Upper lobe of left lung (tissue), 6 donors: ENCODE data around the gene ARHGAP12. TPM values are rescaled to one million over a fixed set of nuclear protein-coding genes. Genes with fewer than 3 reads are reported as not detected.
A peak's percentile ranks its signal among the peaks of the same experiment; 100 is the strongest.

Source experiments
- ATAC-seq, 2 donors: fragments of 200-7000 bp; cut with Tn5 transposase; one replicate each; pipeline ENCODE4 v1.9.1; 2022; ENCODE audit warnings: mild to moderate bottlenecking in 2 of 2, moderate library complexity in 2 of 2; ENCODE audit not compliant: low FRiP score in 2 of 2
- DNase-seq, 2 donors: peaks; one replicate each; pipeline ENCODE4 v3.0.0-alpha.2; 2019 to 2020
- H3K27ac ChIP-seq, 4 donors: fragments of 200-600 bp; sonication (generic); one replicate each; pipeline ENCODE4 v1.5.1; 2016 to 2019
- H3K27me3 ChIP-seq, 4 donors: fragments of 200-600 bp; sonication (generic); one replicate each; pipeline ENCODE4 v1.5.1; 2017 to 2019
- H3K36me3 ChIP-seq, 4 donors: fragments of 200-600 bp; sonication (generic); one replicate each; pipeline ENCODE4 v1.5.1; 2016 to 2019
- H3K4me1 ChIP-seq, 4 donors: fragments of 200-600 bp; sonication (generic); one replicate each; pipeline ENCODE4 v1.5.1; 2018 to 2019
- H3K4me3 ChIP-seq, 4 donors: fragments of 200-600 bp; sonication (generic); one replicate each; pipeline ENCODE4 v1.5.1; 2017 to 2019; ENCODE audit warnings: mild to moderate bottlenecking in 2 of 4, moderate library complexity in 1 of 4
- H3K9me3 ChIP-seq, 4 donors: fragments of 200-600 bp; sonication (generic); one replicate each; pipeline ENCODE4 v1.5.1; 2018 to 2019
- CTCF ChIP-seq, 6 experiments: fragments of 450-650 bp in 4 of 6; fragments of 200-600 bp in 2 of 6; sonication (generic) in 2 of 6; IDR thresholded peaks; one replicate each; pipeline ENCODE4 v1.5.1; 2016 to 2019; ENCODE audit warnings: antibody characterized with exemption in 6 of 6
- EP300 ChIP-seq, 4 donors: sonication (generic); formaldehyde crosslinking; IDR thresholded peaks; one replicate each; pipeline ENCODE4 v1.5.1; 2017; ENCODE audit warnings: antibody characterized with exemption in 4 of 4, control low read depth in 2 of 4
- POLR2A ChIP-seq, 4 donors: fragments of 450-650 bp; IDR thresholded peaks; one replicate each; pipeline ENCODE4 v1.5.1; 2016 to 2017; ENCODE audit warnings: antibody characterized with exemption in 4 of 4, mild to moderate bottlenecking in 2 of 4
- POLR2AphosphoS5 ChIP-seq, 2 donors: sonication (generic); formaldehyde crosslinking; IDR thresholded peaks; one replicate each; pipeline ENCODE4 v1.5.1; 2017; ENCODE audit warnings: antibody characterized with exemption in 2 of 2
- WGBS, 2 donors: methylation state at CpG; one replicate each; pipeline ENCODE4 v1.1.5; 2017 to 2018; 5-methylcytosine and 5-hydroxymethylcytosine counted together
- total RNA-seq, 6 donors: library from RNA; depleted of rRNA in 4 of 6; stranded (reverse); fragments of >200 nt in 4 of 6; gene quantifications; one replicate each; pipeline versions ENCODE4 v1.1.0 to v1.2.1, GENCODE V29; 2016 to 2021
- donor health status: DM: no; HTN: no; CAD: no; lungs with moderate emphysema.
- donor health status: DM: no; HTN: yes; CAD: no; lungs with severe emphysema.

Gene ARHGAP12
- total RNA-seq, 6 donors from 2014 or later, result 16.8 to 63.2 (median 29.7) TPM

DNA sequence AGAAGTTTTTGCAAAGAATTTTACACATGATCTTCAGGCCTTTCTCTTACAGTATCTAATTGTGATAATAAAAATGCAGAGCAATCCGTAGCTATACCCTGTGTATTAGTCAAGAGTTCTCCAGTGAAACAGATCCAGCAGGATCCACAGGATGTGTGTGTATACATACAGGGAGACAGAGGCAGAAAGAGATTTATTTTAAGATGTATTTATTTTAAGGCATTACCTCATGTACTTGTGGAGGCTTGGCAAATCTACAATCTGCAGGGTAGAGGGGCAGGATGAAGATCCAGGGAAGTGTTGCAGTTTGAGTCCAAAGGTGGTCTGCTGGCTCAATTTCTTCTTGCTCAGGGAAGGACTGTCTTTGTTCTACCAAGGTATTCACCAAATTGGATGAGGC, 41.7 kb downstream of the ARHGAP12 start:
- no peak for DNase-seq
- WGBS, 2 donors, result 44% methylated on average over 1 of the region's 1 CpG
- H3K4me3 ChIP-seq, result no peak overlapping the region
- no peaks in the 10 kb centered on the region for H3K36me3 ChIP-seq
- no peak for TF ChIP-seq CTCF (IDR thresholded peaks at IDR 0.05)
- no peak for TF ChIP-seq POLR2A (IDR thresholded peaks at IDR 0.05)
- no peak for TF ChIP-seq EP300 (IDR thresholded peaks at IDR 0.05)
- no peak for TF ChIP-seq POLR2AphosphoS5 (IDR thresholded peaks at IDR 0.05)
- ATAC-seq, result no peak
- H3K27me3 ChIP-seq, result no peaks in the 10 kb centered on the region
- H3K9me3 ChIP-seq, result no peaks in the 10 kb centered on the region
- peak overlapping the region in 2 of 4 donors; percentile 44 to 52 for H3K27ac ChIP-seq
- H3K4me1 ChIP-seq, result peaks cover 3 to 20% (median 7%) of the 10 kb centered on the region in 4 donors

GRCh38 chr10:31885971-31886370, 42.7 kb downstream of the ARHGAP12 start:
- Histone ChIP-seq H3K27ac (no peak overlapping the region), H3K4me3 (no peak overlapping the region), H3K27me3 (no peaks in the 10 kb centered on the region), H3K4me1 (peaks cover 3 to 20% (median 7%) of the 10 kb centered on the region in 4 donors), H3K36me3 (no peaks in the 10 kb centered on the region), H3K9me3 (no peaks in the 10 kb centered on the region)
- DNase-seq (no peak), ATAC-seq (no peak)
- no peak for TF ChIP-seq EP300 (IDR thresholded peaks at IDR 0.05)
- no peak for TF ChIP-seq CTCF (IDR thresholded peaks at IDR 0.05)
- no peak for TF ChIP-seq POLR2A (IDR thresholded peaks at IDR 0.05)
- no peak for TF ChIP-seq POLR2AphosphoS5 (IDR thresholded peaks at IDR 0.05)

DNA sequence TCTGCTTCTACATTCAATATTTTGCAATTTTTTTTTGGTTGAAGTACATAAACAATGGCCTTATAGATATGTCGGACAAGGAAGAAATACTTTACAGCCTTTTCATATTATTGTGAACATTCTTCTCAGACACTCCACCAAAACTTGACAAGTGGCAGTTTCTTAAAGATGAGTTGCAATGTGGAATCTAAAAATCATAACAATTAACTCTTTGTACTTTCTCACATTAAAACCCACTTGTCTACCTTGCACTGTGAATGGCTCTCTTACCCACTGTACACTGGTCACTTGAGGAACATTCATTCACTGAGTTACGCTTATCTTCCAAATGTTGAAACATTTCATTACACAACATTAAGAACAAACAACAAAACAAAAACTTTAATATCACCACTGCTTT, 44.2 kb downstream of the ARHGAP12 start:
- Histone ChIP-seq H3K27ac (no peak overlapping the region), H3K9me3 (no peaks in the 10 kb centered on the region), H3K36me3 (no peaks in the 10 kb centered on the region), H3K4me1 (peaks cover 3 to 20% (median 7%) of the 10 kb centered on the region in 4 donors), H3K4me3 (no peak overlapping the region), H3K27me3 (no peaks in the 10 kb centered on the region)
- ATAC-seq (no peak), DNase-seq (no peak)
- WGBS, 2 donors, result 90% methylated on average over 2 of the region's 2 CpGs
- TF ChIP-seq EP300 (IDR thresholded peaks at IDR 0.05), result no peak
- TF ChIP-seq POLR2A (IDR thresholded peaks at IDR 0.05), result no peak
- TF ChIP-seq POLR2AphosphoS5 (IDR thresholded peaks at IDR 0.05), result no peak
- TF ChIP-seq CTCF (IDR thresholded peaks at IDR 0.05), result no peak

DNA sequence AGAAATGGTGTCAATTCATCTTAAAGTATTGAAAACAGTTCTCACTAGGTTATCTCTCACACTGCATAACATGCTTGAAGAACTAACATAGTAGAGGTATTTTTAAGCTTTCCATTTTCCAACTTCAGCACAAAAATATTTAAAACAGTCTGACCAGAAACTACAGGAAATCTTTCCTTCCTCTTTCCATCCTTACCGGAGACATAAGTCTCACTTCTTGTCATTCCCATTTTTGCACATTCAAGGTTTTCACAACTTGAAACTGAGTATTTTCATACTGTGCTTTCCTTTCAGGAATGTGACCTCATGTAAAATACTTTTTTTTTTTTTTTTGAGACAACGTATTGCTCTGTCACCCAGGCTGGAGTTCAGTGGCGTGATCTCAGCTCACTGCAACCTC, 45.2 kb downstream of the ARHGAP12 start:
- H3K4me1 ChIP-seq, result peaks cover 3 to 19% (median 7%) of the 10 kb centered on the region in 4 donors
- H3K4me3 ChIP-seq, result no peak overlapping the region
- H3K36me3 ChIP-seq, result no peaks in the 10 kb centered on the region
- no peaks in the 10 kb centered on the region for H3K27me3 ChIP-seq
- no peak overlapping the region for H3K27ac ChIP-seq
- DNase-seq (no peak), ATAC-seq (no peak)
- TF ChIP-seq CTCF (IDR thresholded peaks at IDR 0.05) (no peak), EP300 (IDR thresholded peaks at IDR 0.05) (no peak), POLR2A (IDR thresholded peaks at IDR 0.05) (no peak), POLR2AphosphoS5 (IDR thresholded peaks at IDR 0.05) (no peak)
- 55 to 58% methylated on average over 3 of the region's 3 CpGs for WGBS, 2 donors
- H3K9me3 ChIP-seq, result no peaks in the 10 kb centered on the region

DNA sequence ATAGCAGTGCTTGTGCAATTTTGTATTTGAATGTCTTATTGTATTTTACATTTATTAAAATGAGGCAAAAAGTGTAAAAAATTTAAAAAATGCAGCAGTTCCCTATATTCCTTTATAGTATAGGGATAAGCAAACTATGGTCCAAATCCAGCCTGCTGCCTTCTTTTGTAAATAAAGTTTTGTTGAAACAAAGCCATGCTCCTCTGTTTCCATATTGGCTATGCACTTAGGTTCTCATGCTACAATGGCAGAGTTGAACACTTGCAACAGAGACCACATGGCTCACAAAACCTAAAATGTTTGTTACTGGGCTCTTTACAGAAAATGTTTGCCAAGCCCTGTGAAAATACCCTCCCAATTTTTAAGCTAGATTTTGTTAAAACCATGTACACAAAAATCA, 50.1 kb downstream of the ARHGAP12 start:
- ATAC-seq, result no peak

More for the DNA sequence above, 50.1 kb downstream of the ARHGAP12 start:
- H3K27me3 ChIP-seq, result no peaks in the 10 kb centered on the region
- H3K4me1 ChIP-seq, result peaks cover 0 to under 1% (median 0%) of the 10 kb centered on the region in 4 donors
- DNase-seq, result no peak
- H3K4me3 ChIP-seq, result no peak overlapping the region
- no peaks in the 10 kb centered on the region for H3K36me3 ChIP-seq
- H3K27ac ChIP-seq, result no peak overlapping the region
- TF ChIP-seq CTCF (IDR thresholded peaks at IDR 0.05) (no peak), POLR2AphosphoS5 (IDR thresholded peaks at IDR 0.05) (no peak), POLR2A (IDR thresholded peaks at IDR 0.05) (no peak), EP300 (IDR thresholded peaks at IDR 0.05) (no peak)
- H3K9me3 ChIP-seq, result no peaks in the 10 kb centered on the region
